SK-N-SH (cell line): ENCODE results near the gene PIK3R1. TPM values are rescaled to one million over a fixed set of nuclear protein-coding genes. Genes with fewer than 3 reads are reported as not detected.

Source experiments
- CTCF ChIA-PET: fragments of 300-600, 350-600 bp; formaldehyde crosslinking; extraction: SDS; loops from one replicate; lab custom pipeline; 2021; lab: Yijun Ruan, JAX
- POLR2A ChIA-PET: fragments of 350-600 bp; sonication (Branson Sonifier 250); formaldehyde crosslinking; extraction: SDS; loops from one replicate; lab custom pipeline; 2020; ENCODE audit warnings: antibody characterized with exemption, inconsistent platforms; lab: Yijun Ruan, JAX
- DNase-seq: peaks from one replicate; pipeline ENCODE4 v3.0.0; 2012
- H2AFZ ChIP-seq: fragments of 200-600 bp; sonication (generic); 2 replicates; pipeline ENCODE4 v1.8.1; 2016; ENCODE audit warnings: antibody characterized with exemption, mild to moderate bottlenecking, low read depth
- H3F3A ChIP-seq: fragments of 200-600 bp; sonication (generic); replicated peaks from 2 replicates; pipeline ENCODE3; 2016; ENCODE audit warnings: antibody characterized with exemption, mild to moderate bottlenecking; ENCODE audit not compliant: insufficient read depth
- H3K27ac ChIP-seq, 2 experiments: fragments of 200-500 bp in 1 of 2; fragments of 200-600 bp in 1 of 2; sonication (Bioruptor generic) in 1 of 2; sonication (generic), shearing (Covaris generic) in 1 of 2; 2 replicates each; pipeline versions ENCODE4 v1.5.1 to v1.6.1; 2014 to 2016; ENCODE audit warnings: low read depth in 2 of 2, inconsistent platforms in 1 of 2, low read length in 1 of 2, mild to moderate bottlenecking in 1 of 2, mixed read lengths in 1 of 2
- H3K27me3 ChIP-seq: fragments of 200-600 bp; sonication (generic), shearing (Covaris generic); 2 replicates; pipeline ENCODE4 v1.6.1; 2016; ENCODE audit warnings: mixed run types; ENCODE audit not compliant: insufficient read depth
- H3K36me3 ChIP-seq, 2 experiments: fragments of 200-500 bp in 1 of 2; fragments of 200-600 bp in 1 of 2; sonication (Bioruptor generic) in 1 of 2; sonication (generic) in 1 of 2; replicated peaks in 1 of 2; 2 replicates each; pipeline versions ENCODE3 to v1.5.1; 2014 to 2016; ENCODE audit warnings: low read length in 1 of 2, mild to moderate bottlenecking in 1 of 2; ENCODE audit not compliant: insufficient read depth in 2 of 2, control insufficient read depth in 1 of 2
- H3K4me1 ChIP-seq, 2 experiments: fragments of 200-500 bp in 1 of 2; fragments of 200-600 bp in 1 of 2; sonication (Bioruptor generic) in 1 of 2; sonication (generic), shearing (Covaris generic) in 1 of 2; 2 replicates each; pipeline versions ENCODE4 v1.5.1 to v1.6.1; 2014 to 2016; ENCODE audit warnings: low read depth in 1 of 2, low read length in 1 of 2, mixed run types in 1 of 2; ENCODE audit not compliant: insufficient read depth in 2 of 2, control insufficient read depth in 1 of 2
- H3K4me2 ChIP-seq: fragments of 200-600 bp; sonication (generic), shearing (Covaris generic); 2 replicates; pipeline ENCODE4 v1.6.1; 2017; ENCODE audit warnings: mixed run types
- H3K4me3 ChIP-seq, 2 experiments: fragments of 200-500 bp in 1 of 2; fragments of 200-600 bp in 1 of 2; sonication (Bioruptor generic) in 1 of 2; sonication (generic), shearing (Covaris generic) in 1 of 2; 2 replicates each; pipeline versions ENCODE4 v1.5.1 to v1.8.1; 2014 to 2016; ENCODE audit warnings: low read depth in 2 of 2, inconsistent platforms in 1 of 2, low read length in 1 of 2, mild to moderate bottlenecking in 1 of 2, mixed read lengths in 1 of 2, moderate library complexity in 1 of 2
- H3K79me2 ChIP-seq: fragments of 200-600 bp; sonication (generic); 2 replicates; pipeline ENCODE4 v1.8.1; 2017; ENCODE audit warnings: mild to moderate bottlenecking; ENCODE audit not compliant: insufficient read depth
- H3K9ac ChIP-seq: fragments of 200-600 bp; sonication (generic); 2 replicates; pipeline ENCODE4 v1.6.1; 2017; ENCODE audit warnings: mixed run types
- H3K9me2 ChIP-seq: fragments of 200-600 bp; sonication (generic); 2 replicates; pipeline ENCODE4 v1.6.1; 2017; ENCODE audit warnings: mixed run types
- H3K9me3 ChIP-seq: fragments of 200-600 bp; sonication (generic); 2 replicates; pipeline ENCODE4 v1.6.1; 2017; ENCODE audit warnings: mixed run types, mild to moderate bottlenecking, moderate library complexity
- H4K20me1 ChIP-seq: fragments of 200-600 bp; sonication (generic); 2 replicates; pipeline ENCODE4 v1.6.1; 2017; ENCODE audit warnings: mild to moderate bottlenecking, mixed run types; ENCODE audit not compliant: insufficient read depth
- CHD2 ChIP-seq: fragments of 150-350 bp; IDR thresholded peaks from 2 replicates; pipeline ENCODE4 v1.6.1; 2018; ENCODE audit warnings: low read length; ENCODE audit not compliant: partially characterized antibody
- ELF1 ChIP-seq: IDR thresholded peaks from 2 replicates; pipeline ENCODE4 v1.4.0; 2012
- EP300 ChIP-seq, 2 experiments: IDR thresholded peaks; 2 replicates each; pipeline versions ENCODE4 v1.4.0 to v1.6.1; 2012; ENCODE audit warnings: borderline replicate concordance in 1 of 2, low read depth in 1 of 2, low read length in 1 of 2
- EZH2phosphoT487 ChIP-seq: fragments of 200-600 bp; sonication (generic); IDR thresholded peaks from 2 replicates; pipeline ENCODE4 v1.6.1; 2017; ENCODE audit warnings: low read depth, mixed run types, mild to moderate bottlenecking, antibody characterized with exemption, moderate library complexity, borderline replicate concordance
- GABPA ChIP-seq: IDR thresholded peaks from 2 replicates; pipeline ENCODE4 v1.4.0; 2012; ENCODE audit warnings: low read depth, mild to moderate bottlenecking
- GATA2 ChIP-seq: sonication (generic); formaldehyde crosslinking; IDR thresholded peaks from 2 replicates; pipeline ENCODE4 v1.5.0; 2020; ENCODE audit warnings: mild to moderate bottlenecking, missing genetic modification reagents
- IRF3 ChIP-seq: fragments of 150-350 bp; IDR thresholded peaks from 2 replicates; pipeline ENCODE4 v1.6.1; 2016; ENCODE audit warnings: mild to moderate bottlenecking, low read depth, low read length
- JUND ChIP-seq: IDR thresholded peaks from 2 replicates; pipeline ENCODE4 v1.4.0; 2012
- MAX ChIP-seq: IDR thresholded peaks from 2 replicates; pipeline ENCODE4 v1.4.0; 2012; ENCODE audit warnings: low read depth
- NFIC ChIP-seq: IDR thresholded peaks from 2 replicates; pipeline ENCODE4 v1.4.0; 2012; ENCODE audit warnings: borderline replicate concordance
- NRF1 ChIP-seq: IDR thresholded peaks from 2 replicates; pipeline ENCODE4 v1.6.1; 2012; ENCODE audit warnings: low read depth, mild to moderate bottlenecking, low read length
- PBX3 ChIP-seq: IDR thresholded peaks from 2 replicates; pipeline ENCODE4; 2012
- POLR2AphosphoS5 ChIP-seq: IDR thresholded peaks from 2 replicates; pipeline ENCODE4 v1.6.1; 2012; ENCODE audit warnings: low read depth, low read length
- RAD21 ChIP-seq: IDR thresholded peaks from 2 replicates; pipeline ENCODE4 v1.6.1; 2012; ENCODE audit warnings: mild to moderate bottlenecking, low read length
- RFX5 ChIP-seq: IDR thresholded peaks from 2 replicates; pipeline ENCODE4 v1.6.1; 2012; ENCODE audit warnings: mild to moderate bottlenecking, improper control_type of control experiment, low read length
- SIN3A ChIP-seq: IDR thresholded peaks from 2 replicates; pipeline ENCODE4 v1.6.1; 2012; ENCODE audit warnings: low read depth, mild to moderate bottlenecking, low read length, moderate library complexity, borderline replicate concordance
- SMC3 ChIP-seq: IDR thresholded peaks from 2 replicates; pipeline ENCODE4 v1.6.1; 2012; ENCODE audit warnings: low read depth, low read length, improper control_type of control experiment
- TAF1 ChIP-seq: IDR thresholded peaks from 2 replicates; pipeline ENCODE4 v1.6.1; 2012; ENCODE audit warnings: low read depth, mild to moderate bottlenecking, low read length, moderate library complexity, borderline replicate concordance
- TCF12 ChIP-seq: IDR thresholded peaks from 2 replicates; pipeline ENCODE4 v1.4.0; 2012
- TEAD4 ChIP-seq: IDR thresholded peaks from 2 replicates; pipeline ENCODE4 v1.4.0; 2012; ENCODE audit warnings: mild to moderate bottlenecking, borderline replicate concordance; ENCODE audit not compliant: insufficient read depth
- YY1 ChIP-seq: IDR thresholded peaks from 2 replicates; pipeline ENCODE4 v1.4.0; 2012; ENCODE audit warnings: low read depth, mild to moderate bottlenecking
- WGBS: methylation state at CpG from one replicate; pipeline ENCODE4 v1.1.6; 2017; ENCODE audit warnings: low lambda C conversion rate; 5-methylcytosine and 5-hydroxymethylcytosine counted together
- polyA plus RNA-seq, 3 experiments: library from polyadenylated mRNA; depleted of rRNA; stranded (reverse); fragments of >200 nt; gene quantifications; 2 replicates each; pipeline ENCODE4 v1.2.3, GENCODE V29; 2012

PIK3R1 gene
- polyA plus RNA-seq, 1 of the 3 experiments (the other 2 are of a cell fraction): 2.0 TPM

- ChIA-PET POLR2A (no interaction called here), CTCF (interaction anchor here (0.7 to 3.6 kb wide), 5 partner anchors 13 to 1045 kb away, joined by 3 to 22 read pairs (median 6); no protein-coding TSS in a partner anchor)
- Histone ChIP-seq H3F3A (no peaks in the 10 kb centered on the region), H3K9me3 (no peaks in the 10 kb centered on the region), H3K79me2 (peaks cover 9% of the 10 kb centered on the region; the same call in 1 of the 2 replicates), H3K4me2 (no peak overlapping the region), H3K27ac (0 out of 4 replicates have a peak overlapping the region, but pooled peaks of 1 of the 2 experiments have one; percentile 22), H3K27me3 (no peaks in the 10 kb centered on the region), H3K4me3 (no peak overlapping the region), H3K9ac (no peak overlapping the region), H2AFZ (no peak overlapping the region), H4K20me1 (no peaks in the 10 kb centered on the region), H3K4me1 (peaks cover 43 to 67% of the 10 kb centered on the region in 2 experiments; a peak in 3 of 4 replicates), H3K36me3 (peaks cover 0 to 7% of the 10 kb centered on the region in 2 experiments), H3K9me2 (no peaks in the 10 kb centered on the region)
- no peak for DNase-seq
- TF ChIP-seq RFX5 (no peak), NRF1 (no peak), YY1 (no peak), MAX (no peak), SIN3A (no peak), TCF12 (no peak), EP300 (IDR thresholded peaks at IDR 0.05; ENCODE audit: borderline replicate concordance in 1 of 2, low read depth in 1 of 2, low read length in 1 of 2) (no peak), JUND (no peak)
- WGBS: 71% methylated on average over 6 of the region's 6 CpGs
These were observed 40.0 kb downstream of the PIK3R1 start for GRCh38 chr5:68255305-68256120.

GRCh38 chr5:68257210-68257609 lies 41.7 kb downstream of the PIK3R1 start:
- no peak for TF ChIP-seq CHD2
- no peak for TF ChIP-seq RAD21
- TF ChIP-seq SMC3: no peak
- no peak for TF ChIP-seq RFX5
- no peak for TF ChIP-seq EZH2phosphoT487
- no peak for TF ChIP-seq TAF1
- no peak for TF ChIP-seq POLR2AphosphoS5
- TF ChIP-seq IRF3: no peak
- no peak for TF ChIP-seq TCF12
- TF ChIP-seq GABPA: no peak
- TF ChIP-seq GATA2 (CRISPR knock-in tag): no peak
- no peak for TF ChIP-seq NRF1
- TF ChIP-seq ELF1: no peak
- no peak for TF ChIP-seq PBX3
- no peak for TF ChIP-seq TEAD4
- TF ChIP-seq MAX: no peak
- TF ChIP-seq NFIC: no peak
- TF ChIP-seq, all 33 proteins: peak for 0
- 91% methylated on average over 3 of the region's 3 CpGs for WGBS
- H3K27me3 ChIP-seq: no peaks in the 10 kb centered on the region
- peaks cover 38 to 55% of the 10 kb centered on the region in 2 experiments; a peak in 3 of 4 replicates for H3K4me1 ChIP-seq
- H3F3A ChIP-seq: peaks cover 12% of the 10 kb centered on the region
- no peak overlapping the region for H3K4me2 ChIP-seq
- no peaks in the 10 kb centered on the region for H3K9me2 ChIP-seq
- H3K9ac ChIP-seq: no peak overlapping the region
- peaks cover 9% of the 10 kb centered on the region; the same call in 1 of the 2 replicates for H3K79me2 ChIP-seq
- H3K9me3 ChIP-seq: no peaks in the 10 kb centered on the region
- ChIA-PET POLR2A (no interaction called here), CTCF (interaction anchor here (1.2 to 3.6 kb wide), 3 partner anchors 16 to 1011 kb away, joined by 4 to 22 read pairs (median 15); no protein-coding TSS in a partner anchor)
- peak overlapping the region in 1 of 2 experiments; percentile 22; a peak in 1 of 4 replicates for H3K27ac ChIP-seq
- no peak overlapping the region for H2AFZ ChIP-seq
- DNase-seq: no peak
- H3K4me3 ChIP-seq: no peak overlapping the region
- H3K36me3 ChIP-seq: peaks cover 0 to 3% of the 10 kb centered on the region in 2 experiments
- no peaks in the 10 kb centered on the region for H4K20me1 ChIP-seq
